ENCODE results near the gene RAP1GAP2.
"Not testable (repeated sequence)": the region's sequence is repeated elsewhere in the genome, so short reads cannot be mapped to it uniquely, and the experiment has no call there.

- TF ChIP-seq FOXM1 (IDR thresholded peaks at IDR 0.05; ENCODE audit: borderline replicate concordance); HDGF (IDR thresholded peaks at IDR 0.05; ENCODE audit: borderline replicate concordance); BHLHE40 (IDR thresholded peaks at IDR 0.05; ENCODE audit: borderline replicate concordance); FOXA1 (IDR thresholded peaks at IDR 0.05); TARDBP (IDR thresholded peaks at IDR 0.05); SP1 (IDR thresholded peaks at IDR 0.05); L3MBTL2 (conservative IDR thresholded peaks at IDR 0.05); NFRKB (IDR thresholded peaks at IDR 0.05); FOXK2 (IDR thresholded peaks at IDR 0.05); PKNOX1 (IDR thresholded peaks at IDR 0.05); LEF1 (IDR thresholded peaks at IDR 0.05; ENCODE audit: borderline replicate concordance); SUZ12 (IDR thresholded peaks at IDR 0.05): not testable (repeated sequence)
Observed at GRCh38 chr17:2890778-2891177, 94.5 kb downstream of the RAP1GAP2 start.

Data from HEK293T (cell line).